Keratinocyte (primary cell): ENCODE results near the gene ARHGEF18. TPM values are rescaled to one million over a fixed set of nuclear protein-coding genes. Genes with fewer than 3 reads are reported as not detected.
"Not testable (repeated sequence)": the region's sequence is repeated elsewhere in the genome, so short reads cannot be mapped to it uniquely, and the experiment has no call there.

ENCODE experiments used
- DNase-seq: peaks from one replicate; pipeline ENCODE4 v3.0.0-alpha.2; 2011; ENCODE audit warnings: low read depth, missing footprints, low spot score
- FAIRE-seq: peaks from 2 replicates; lab custom pipeline; 2011; peaks lifted over from hg19 to GRCh38; lab: Jason Lieb, UNC
- H2AFZ ChIP-seq: 2 replicates; pipeline ENCODE4 v1.6.0; 2012; ENCODE audit warnings: low read length, control low read depth, inconsistent platforms; ENCODE audit not compliant: control insufficient read depth
- H3K27ac ChIP-seq: 2 replicates; pipeline ENCODE4 v1.5.1; 2011; ENCODE audit warnings: low read length; ENCODE audit not compliant: control insufficient read depth, insufficient read depth
- H3K27me3 ChIP-seq: 3 replicates; pipeline ENCODE4 v1.6.0; 2011; ENCODE audit warnings: low read length; ENCODE audit not compliant: control insufficient read depth, insufficient read depth; ENCODE audit errors: extremely low read depth
- H3K36me3 ChIP-seq, 2 experiments: 2 replicates in 1 of 2; 3 replicates in 1 of 2; pipeline ENCODE4 v1.5.1; 2011; ENCODE audit warnings: low read length in 2 of 2, mild to moderate bottlenecking in 1 of 2; ENCODE audit not compliant: control insufficient read depth in 2 of 2, insufficient read depth in 2 of 2; ENCODE audit errors: extremely low read depth in 1 of 2
- H3K4me1 ChIP-seq: 3 replicates; pipeline ENCODE4 v1.5.1; 2011; ENCODE audit warnings: low read length; ENCODE audit not compliant: control insufficient read depth, insufficient read depth; ENCODE audit errors: extremely low read depth
- H3K4me2 ChIP-seq: 3 replicates; pipeline ENCODE4 v1.6.0; 2011; ENCODE audit warnings: low read depth, low read length; ENCODE audit not compliant: control insufficient read depth, insufficient read depth; ENCODE audit errors: extremely low read depth
- H3K4me3 ChIP-seq, 3 experiments: fragments of 200-600 bp in 1 of 3; sonication (generic) in 1 of 3; 2 replicates in 2 of 3; 3 replicates in 1 of 3; pipeline ENCODE4 v1.5.1; 2011 to 2016; ENCODE audit warnings: low read length in 3 of 3, mild to moderate bottlenecking in 3 of 3, control low read depth in 2 of 3, inconsistent platforms in 1 of 3, low read depth in 1 of 3, mixed read lengths in 1 of 3, mixed run types in 1 of 3, moderate library complexity in 1 of 3; ENCODE audit not compliant: control insufficient read depth in 2 of 3, insufficient read depth in 2 of 3; ENCODE audit errors: extremely low read depth in 1 of 3
- H3K79me2 ChIP-seq: 2 replicates; pipeline ENCODE4 v1.6.0; 2012; ENCODE audit warnings: low read length; ENCODE audit not compliant: control insufficient read depth, insufficient read depth
- H3K9ac ChIP-seq: 3 replicates; pipeline ENCODE4 v1.6.0; 2011; ENCODE audit warnings: low read length; ENCODE audit not compliant: control insufficient read depth, insufficient read depth; ENCODE audit errors: extremely low read depth
- H3K9me1 ChIP-seq: 3 replicates; pipeline ENCODE4 v1.6.0; 2011; ENCODE audit warnings: low read length; ENCODE audit not compliant: control insufficient read depth, insufficient read depth; ENCODE audit errors: extremely low read depth
- H3K9me3 ChIP-seq: 2 replicates; pipeline ENCODE4 v1.5.1; 2012; ENCODE audit warnings: low read depth, low read length; ENCODE audit not compliant: control insufficient read depth
- H4K20me1 ChIP-seq: 3 replicates; pipeline ENCODE4 v1.6.0; 2011; ENCODE audit warnings: low read length; ENCODE audit not compliant: control insufficient read depth, insufficient read depth; ENCODE audit errors: extremely low read depth
- CTCF ChIP-seq, 3 experiments: IDR thresholded peaks in 1 of 3; conservative IDR thresholded peaks in 1 of 3; optimal IDR thresholded peaks in 1 of 3; 2 replicates in 2 of 3; 3 replicates in 1 of 3; pipeline versions ENCODE3 to v1.5.1; 2011; ENCODE audit warnings: low read length in 3 of 3, mild to moderate bottlenecking in 3 of 3, moderate library complexity in 2 of 3, control low read depth in 1 of 3, inconsistent platforms in 1 of 3; ENCODE audit not compliant: insufficient read depth in 2 of 3; ENCODE audit errors: extremely low read depth in 1 of 3
- EZH2 ChIP-seq: IDR thresholded peaks from one replicate; pipeline ENCODE4 v1.6.1; 2012; ENCODE audit warnings: inconsistent platforms, mild to moderate bottlenecking, low read length, moderate library complexity
- dilution Hi-C: fragments of 300-500 bp; cut with MboI; formaldehyde crosslinking; loops from one replicate; pipeline ENCODE4 v1.7.0; 2020; ENCODE audit warnings: low sequenced_read_pairs; ENCODE audit not compliant: extremely low pct_ligation_motif_present
- polyA plus RNA-seq, 5 experiments: library from polyadenylated mRNA; depleted of rRNA in 3 of 5; stranded (reverse) in 3 of 5; stranded (forward) in 1 of 5; unstranded in 1 of 5; fragments of >200 nt; gene quantifications; 1 replicate in 1 of 5; 2 replicates in 3 of 5; 3 replicates in 1 of 5; pipeline versions ENCODE4 v1.2.1 to v1.2.3, GENCODE V29; 2011 to 2012; ENCODE audit warnings: missing spikeins in 2 of 5, low read depth in 1 of 5, low replicate concordance in 1 of 5

Gene ARHGEF18
- polyA plus RNA-seq, 1 donor (not counting 4 experiments of a cell fraction or from before 2014, with no cell fraction given) = 7.9 TPM

- Histone ChIP-seq H3K9me3 (no peaks in the 10 kb centered on the region), H3K27ac (no peak overlapping the region), H3K9ac (no peak overlapping the region), H3K4me2 (no peak overlapping the region), H3K9me1 (no peaks in the 10 kb centered on the region), H3K36me3 (no peaks in the 10 kb centered on the region), H3K4me3 (no peak overlapping the region), H2AFZ (no peak overlapping the region), H4K20me1 (no peaks in the 10 kb centered on the region), H3K4me1 (no peaks in the 10 kb centered on the region), H3K27me3 (no peaks in the 10 kb centered on the region), H3K79me2 (no peaks in the 10 kb centered on the region)
- no peak for TF ChIP-seq CTCF (optimal IDR thresholded peaks at IDR 0.05 in 1 of 3, IDR thresholded peaks at IDR 0.05 in 1 of 3, conservative IDR thresholded peaks at IDR 0.05 in 1 of 3; ENCODE audit: extremely low read depth in 1 of 3, insufficient read depth in 2 of 3, low read length in 3 of 3)
- no peak for TF ChIP-seq EZH2
- FAIRE-seq = no peak
- dilution Hi-C loops = no loop called here
- DNase-seq = no peak
Observed at GRCh38 chr19:7368456-7368855, 19.7 kb downstream of the ARHGEF18 start.

- H3K4me1 ChIP-seq, DNase-seq, H3K4me2 ChIP-seq, FAIRE-seq, H3K9me1 ChIP-seq, H3K9me3 ChIP-seq, H2AFZ ChIP-seq, H4K20me1 ChIP-seq, H3K27me3 ChIP-seq, H3K36me3 ChIP-seq, H3K79me2 ChIP-seq, H3K27ac ChIP-seq, H3K9ac ChIP-seq, H3K4me3 ChIP-seq, dilution Hi-C loops: not testable (repeated sequence)
Observed at GRCh38 chr19:7368866-7369265, 20.1 kb downstream of the ARHGEF18 start.

GRCh38 chr19:7370546-7370945 is 21.8 kb downstream of the ARHGEF18 start:
- Histone ChIP-seq H3K4me1 (peaks cover 3% of the 10 kb centered on the region), H3K9me3 (no peaks in the 10 kb centered on the region), H3K27me3 (no peaks in the 10 kb centered on the region), H3K9me1 (peaks cover under 1% of the 10 kb centered on the region), H3K36me3 (no peaks in the 10 kb centered on the region), H2AFZ (no peak overlapping the region), H3K79me2 (no peaks in the 10 kb centered on the region), H3K4me3 (no peak overlapping the region), H3K9ac (no peak overlapping the region), H3K27ac (no peak overlapping the region), H3K4me2 (no peak overlapping the region), H4K20me1 (no peaks in the 10 kb centered on the region)
- dilution Hi-C loops = no loop called here
- DNase-seq = no peak
- no peak for TF ChIP-seq CTCF (optimal IDR thresholded peaks at IDR 0.05 in 1 of 3, IDR thresholded peaks at IDR 0.05 in 1 of 3, conservative IDR thresholded peaks at IDR 0.05 in 1 of 3; ENCODE audit: extremely low read depth in 1 of 3, insufficient read depth in 2 of 3, low read length in 3 of 3)
- TF ChIP-seq EZH2 = no peak
- FAIRE-seq = no peak
